Spleen (tissue), 11 donors: Measurements from ENCODE around the gene UCN2. TPM values are rescaled to one million over a fixed set of nuclear protein-coding genes. Genes with fewer than 3 reads are reported as not detected.
A peak's percentile ranks its signal among the peaks of the same experiment; 100 is the strongest.

ENCODE experiments used
- DNase-seq: peaks from one replicate; pipeline ENCODE4 v3.0.0-alpha.2; 2020
- H3K27ac ChIP-seq, 8 donors: fragments of 200-600 bp; sonication (generic) in 7 of 8; 1 replicate in 4 of 8; 2 replicates in 4 of 8; pipeline versions ENCODE4 v1.5.0 to v1.8.0; 2016 to 2021; ENCODE audit warnings: inconsistent platforms in 4 of 8, mild to moderate bottlenecking in 4 of 8, moderate library complexity in 1 of 8
- H3K27me3 ChIP-seq, 7 donors: fragments of 200-600 bp; sonication (generic) in 6 of 7; replicated peaks in 1 of 7; 1 replicate in 4 of 7; 2 replicates in 3 of 7; pipeline versions ENCODE4 v1.5.0 to v1.8.0; 2016 to 2021; ENCODE audit warnings: inconsistent platforms in 3 of 7, mild to moderate bottlenecking in 1 of 7
- H3K36me3 ChIP-seq, 6 donors: fragments of 200-600 bp; sonication (generic) in 5 of 6; 1 replicate in 4 of 6; 2 replicates in 2 of 6; pipeline versions ENCODE4 v1.5.0 to v1.8.0; 2016 to 2021; ENCODE audit warnings: inconsistent platforms in 2 of 6
- H3K4me1 ChIP-seq, 6 donors: fragments of 200-600 bp; sonication (generic) in 5 of 6; 1 replicate in 3 of 6; 2 replicates in 3 of 6; pipeline versions ENCODE4 v1.5.0 to v1.8.0; 2016 to 2021; ENCODE audit warnings: inconsistent platforms in 3 of 6
- H3K4me3 ChIP-seq, 8 donors: fragments of 200-600 bp; sonication (generic) in 7 of 8; 1 replicate in 4 of 8; 2 replicates in 4 of 8; pipeline versions ENCODE4 v1.5.0 to v1.8.0; 2016 to 2021; ENCODE audit warnings: inconsistent platforms in 4 of 8, mild to moderate bottlenecking in 4 of 8, moderate library complexity in 2 of 8
- H3K9me3 ChIP-seq, 8 donors: fragments of 200-600 bp; sonication (generic) in 7 of 8; 1 replicate in 4 of 8; 2 replicates in 4 of 8; pipeline versions ENCODE4 v1.5.0 to v1.8.0; 2016 to 2021; ENCODE audit warnings: inconsistent platforms in 4 of 8
- POLR2A ChIP-seq, 3 donors: fragments of 450-650 bp; IDR thresholded peaks; one replicate each; pipeline ENCODE4 v1.5.1; 2017; ENCODE audit warnings: antibody characterized with exemption in 3 of 3, mild to moderate bottlenecking in 1 of 3
- POLR2AphosphoS5 ChIP-seq, 3 donors: sonication (generic); formaldehyde crosslinking; IDR thresholded peaks; one replicate each; pipeline ENCODE4 v1.5.1; 2017; ENCODE audit warnings: antibody characterized with exemption in 3 of 3
- WGBS, 5 donors: extraction: QIAGEN DNeasy Blood & Tissue Kit in 3 of 5; methylation state at CpG; one replicate each; pipeline versions ENCODE4 v1.1.5 to v1.1.7; 2013 to 2018; 5-methylcytosine and 5-hydroxymethylcytosine counted together
- intact Hi-C: fragments of 100-400 bp; cut with DNase I; formaldehyde crosslinking; loops from one replicate; pipeline ENCODE4 v1.15.0; 2023; ENCODE audit warnings: low total_unique reads
- polyA plus RNA-seq, 3 donors: library from polyadenylated mRNA; stranded (reverse); fragments of 200-250 nt; gene quantifications; one replicate each; pipeline ENCODE4 v1.2.1, GENCODE V29; 2013
- total RNA-seq, 7 donors: library from RNA; depleted of rRNA in 3 of 7; stranded (reverse); fragments of >200 nt in 3 of 7; fragmentation: NEBNext Ultra II Directional in 4 of 7; extraction: Animal tissue kit (Norgen Biotek cat#: 25700) in 4 of 7; gene quantifications; one replicate each; pipeline versions ENCODE4 v1.1.0 to v1.2.1, GENCODE V29; 2016 to 2021
- TF ChIP-seq, protein P1 (sequence below), 11 experiments: fragments of 200-600 bp in 7 of 11; fragments of 450-650 bp in 4 of 11; sonication (generic) in 4 of 11; IDR thresholded peaks in 8 of 11; conservative IDR thresholded peaks in 3 of 11; 1 replicate in 7 of 11; 2 replicates in 4 of 11; pipeline versions ENCODE4 v1.4.0 to v1.8.0; 2016 to 2021; ENCODE audit warnings: antibody characterized with exemption in 11 of 11, inconsistent platforms in 4 of 11, mild to moderate bottlenecking in 1 of 11
- donor health status: healthy with polysubstance abuse.
- donor health status: DM: no; HTN: no; CAD: no; lungs with moderate emphysema.
- donor health status: DM: no; HTN: no; CAD: no.
- donor health status: Bipolar disorder and iron deficiency.
- donor health status: healthy.
- donor health status: DM: no; HTN: no; CAD: no.
- donor health status: DM: yes; HTN: yes; CAD: no.

The UCN2 gene
- total and polyA plus RNA-seq, 10 donors, result 0.20 to 0.61 (median 0.49) TPM; not detected in 2

- H3K27ac ChIP-seq, result peak overlapping the region in 5 of 8 donors; percentile 46 to 84 (median 68)
- intact Hi-C loops, result loop anchor here (2.0 kb wide), 1 partner anchor 48 kb away; no protein-coding TSS in a partner anchor
- H3K4me1 ChIP-seq, result peaks cover 0 to 59% (median 9%) of the 10 kb centered on the region in 6 donors
- H3K36me3 ChIP-seq, result peaks cover 0 to 76% (median 7%) of the 10 kb centered on the region in 6 donors
- WGBS, 5 donors, result 67 to 95% (median 81%) methylated on average over 3 to 5 of the region's 5 CpGs
- peak; percentile 56 to 81 (median 77) for TF ChIP-seq POLR2AphosphoS5 (IDR thresholded peaks at IDR 0.05)
- no peak for TF ChIP-seq POLR2A (IDR thresholded peaks at IDR 0.05)
- TF ChIP-seq, protein P1, sequence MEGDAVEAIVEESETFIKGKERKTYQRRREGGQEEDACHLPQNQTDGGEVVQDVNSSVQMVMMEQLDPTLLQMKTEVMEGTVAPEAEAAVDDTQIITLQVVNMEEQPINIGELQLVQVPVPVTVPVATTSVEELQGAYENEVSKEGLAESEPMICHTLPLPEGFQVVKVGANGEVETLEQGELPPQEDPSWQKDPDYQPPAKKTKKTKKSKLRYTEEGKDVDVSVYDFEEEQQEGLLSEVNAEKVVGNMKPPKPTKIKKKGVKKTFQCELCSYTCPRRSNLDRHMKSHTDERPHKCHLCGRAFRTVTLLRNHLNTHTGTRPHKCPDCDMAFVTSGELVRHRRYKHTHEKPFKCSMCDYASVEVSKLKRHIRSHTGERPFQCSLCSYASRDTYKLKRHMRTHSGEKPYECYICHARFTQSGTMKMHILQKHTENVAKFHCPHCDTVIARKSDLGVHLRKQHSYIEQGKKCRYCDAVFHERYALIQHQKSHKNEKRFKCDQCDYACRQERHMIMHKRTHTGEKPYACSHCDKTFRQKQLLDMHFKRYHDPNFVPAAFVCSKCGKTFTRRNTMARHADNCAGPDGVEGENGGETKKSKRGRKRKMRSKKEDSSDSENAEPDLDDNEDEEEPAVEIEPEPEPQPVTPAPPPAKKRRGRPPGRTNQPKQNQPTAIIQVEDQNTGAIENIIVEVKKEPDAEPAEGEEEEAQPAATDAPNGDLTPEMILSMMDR (IDR thresholded peaks at IDR 0.05 in 8 of 11, conservative IDR thresholded peaks at IDR 0.05 in 3 of 11), result no peak
- no peak overlapping the region for H3K4me3 ChIP-seq
- no peaks in the 10 kb centered on the region for H3K9me3 ChIP-seq
- no peak for DNase-seq
- no peaks in the 10 kb centered on the region for H3K27me3 ChIP-seq
Measured at GRCh38 chr3:48536785-48537184, 26.8 kb downstream of the UCN2 start.

DNA sequence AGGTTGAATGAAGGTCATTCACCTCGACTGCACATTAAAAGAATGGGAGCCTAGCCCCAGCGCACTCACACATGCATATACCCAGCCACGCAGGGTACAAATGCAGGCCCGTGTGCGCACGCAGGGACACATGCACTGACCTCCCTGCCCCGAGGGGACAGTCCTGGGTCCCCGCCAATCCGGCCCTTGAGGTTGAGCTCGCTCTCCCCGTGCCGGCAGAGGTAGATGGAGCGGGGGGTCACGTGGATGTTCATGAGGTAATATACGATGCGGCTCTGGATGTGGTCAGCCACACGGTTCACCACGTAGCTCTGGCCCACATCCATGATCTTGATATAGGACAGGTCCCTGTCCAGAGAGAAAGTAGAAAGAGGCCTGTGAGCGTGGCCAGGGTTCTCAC lies 27.5 kb downstream of the UCN2 start:
- WGBS, 5 donors, result 83 to 91% (median 88%) methylated on average over 16 to 19 of the region's 19 CpGs
- H3K36me3 ChIP-seq, result peaks cover 0 to 73% (median 7%) of the 10 kb centered on the region in 6 donors
- no peaks in the 10 kb centered on the region for H3K9me3 ChIP-seq
- no peak for TF ChIP-seq POLR2A (IDR thresholded peaks at IDR 0.05)
- peak in 1 of 3 donors; percentile 38 for TF ChIP-seq POLR2AphosphoS5 (IDR thresholded peaks at IDR 0.05)
- TF ChIP-seq, protein P1 (IDR thresholded peaks at IDR 0.05 in 8 of 11, conservative IDR thresholded peaks at IDR 0.05 in 3 of 11), result no peak
- no peak for DNase-seq
- no peak overlapping the region for H3K4me3 ChIP-seq
- peak overlapping the region in 6 of 8 donors; percentile 5 to 84 (median 68) for H3K27ac ChIP-seq
- H3K4me1 ChIP-seq, result peaks cover 0 to 64% (median 9%) of the 10 kb centered on the region in 6 donors
- no peaks in the 10 kb centered on the region for H3K27me3 ChIP-seq
- intact Hi-C loops, result loop anchor here (2.0 kb wide), 1 partner anchor 47 kb away; no protein-coding TSS in a partner anchor

DNA sequence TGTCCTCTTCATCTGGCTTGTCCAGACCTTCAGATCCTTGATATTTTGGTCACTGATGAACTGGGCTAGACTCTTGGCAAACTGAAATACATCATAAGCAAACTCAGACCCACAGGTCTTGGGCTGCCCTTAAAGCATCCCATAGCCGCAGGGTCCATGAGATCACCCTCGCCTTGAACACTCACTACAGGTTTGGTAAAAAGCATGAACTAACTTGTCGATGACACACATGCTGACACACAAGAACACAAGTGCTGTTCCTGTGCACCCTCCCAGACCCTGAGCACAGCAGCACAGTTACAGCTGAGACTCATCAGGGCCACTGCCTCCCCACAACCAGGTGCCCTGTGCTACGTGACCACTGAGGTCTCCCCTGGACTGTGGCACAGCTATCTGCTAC lies 28.0 kb downstream of the UCN2 start:
- TF ChIP-seq POLR2A (IDR thresholded peaks at IDR 0.05) (no peak), POLR2AphosphoS5 (IDR thresholded peaks at IDR 0.05) (no peak)
- TF ChIP-seq, protein P1 (IDR thresholded peaks at IDR 0.05 in 8 of 11, conservative IDR thresholded peaks at IDR 0.05 in 3 of 11), result no peak
- H3K4me1 ChIP-seq, result peaks cover 0 to 64% (median 9%) of the 10 kb centered on the region in 6 donors
- peak overlapping the region in 3 of 8 donors; percentile 67 to 84 (median 74) for H3K27ac ChIP-seq
- 90 to 94% (median 92%) methylated on average over 3 to 4 of the region's 4 CpGs for WGBS, 5 donors
- no peak for DNase-seq
- no peaks in the 10 kb centered on the region for H3K27me3 ChIP-seq
- H3K9me3 ChIP-seq, result no peaks in the 10 kb centered on the region
- peaks cover 0 to 67% (median 7%) of the 10 kb centered on the region in 6 donors for H3K36me3 ChIP-seq
- no peak overlapping the region for H3K4me3 ChIP-seq
- intact Hi-C loops, result no loop called here

- Histone ChIP-seq H3K27me3 (no peaks in the 10 kb centered on the region), H3K4me1 (peaks cover 0 to 76% (median 15%) of the 10 kb centered on the region in 6 donors), H3K9me3 (no peaks in the 10 kb centered on the region), H3K27ac (peak overlapping the region in 5 of 8 donors; percentile 17 to 84 (median 48)), H3K4me3 (no peak overlapping the region), H3K36me3 (peaks cover 0 to 42% (median 7%) of the 10 kb centered on the region in 6 donors)
- no peak for DNase-seq
- TF ChIP-seq, protein P1 (IDR thresholded peaks at IDR 0.05 in 8 of 11, conservative IDR thresholded peaks at IDR 0.05 in 3 of 11), result no peak
- TF ChIP-seq POLR2AphosphoS5 (IDR thresholded peaks at IDR 0.05) (no peak), POLR2A (IDR thresholded peaks at IDR 0.05) (no peak)
- intact Hi-C loops, result no loop called here
- 68 to 94% (median 74%) methylated on average over 2 of the region's 2 CpGs for WGBS, 5 donors
Measured at GRCh38 chr3:48532977-48533337, 30.6 kb downstream of the UCN2 start.
